ENCODE results near the gene CPEB2.
"Not testable (repeated sequence)": the region's sequence is repeated elsewhere in the genome, so short reads cannot be mapped to it uniquely, and the experiment has no call there.

CPEB2 gene

DNA sequence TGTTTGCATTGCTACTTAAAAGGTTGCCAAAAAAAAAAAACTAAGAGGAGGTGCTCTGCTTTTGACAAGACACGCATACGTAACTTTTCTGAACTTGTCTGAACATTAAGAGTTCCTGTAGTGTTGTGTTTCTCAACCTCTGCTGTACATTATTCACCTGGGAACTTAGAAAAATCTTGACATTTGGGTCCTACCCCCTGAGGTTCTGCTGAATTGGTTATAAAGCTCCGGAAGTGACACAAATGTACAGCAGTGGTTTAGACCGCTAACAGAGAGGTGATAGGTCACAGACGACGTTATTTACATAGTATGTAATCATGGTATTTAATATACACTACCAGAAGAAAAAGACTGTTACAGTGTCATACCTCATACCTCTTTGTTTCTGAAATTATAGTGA, 61.1 kb downstream of the CPEB2 start:
- no peak for DNase-seq

DNA sequence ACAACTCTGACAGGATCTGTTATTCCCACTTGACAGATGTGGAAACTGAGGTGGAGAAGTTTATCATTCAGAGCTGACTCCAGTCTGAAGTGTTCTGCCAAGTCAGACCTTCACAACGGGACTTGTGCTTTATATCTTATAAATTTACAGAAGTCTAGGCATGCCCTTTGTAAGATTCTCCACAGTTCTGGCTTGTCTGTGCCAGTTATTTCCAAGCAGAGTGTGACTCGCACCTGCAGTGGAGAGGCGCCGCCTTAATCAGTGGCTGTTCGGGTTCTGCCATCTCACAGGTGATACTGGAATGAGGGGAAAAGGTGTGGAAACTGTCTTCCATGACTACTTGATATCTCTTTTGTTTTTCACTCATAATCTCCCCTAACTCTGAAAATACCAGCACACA, 63.2 kb downstream of the CPEB2 start:
- no peak for DNase-seq

DNA sequence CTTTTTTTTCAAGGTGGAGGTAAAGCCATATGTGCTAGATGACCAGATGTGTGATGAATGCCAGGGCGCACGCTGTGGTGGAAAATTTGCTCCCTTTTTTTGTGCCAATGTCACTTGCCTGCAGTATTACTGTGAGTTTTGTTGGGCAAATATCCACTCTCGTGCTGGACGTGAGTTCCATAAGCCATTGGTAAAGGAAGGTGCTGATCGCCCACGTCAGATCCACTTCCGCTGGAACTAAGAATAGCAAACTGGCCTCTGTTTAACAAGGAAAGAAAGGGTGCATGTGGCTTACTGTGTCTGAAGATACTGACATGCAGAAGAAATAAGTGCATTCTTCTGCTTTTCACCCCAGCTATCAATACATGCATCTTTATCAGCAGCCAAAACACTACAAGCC, 63.9 kb downstream of the CPEB2 start:
- DNase-seq: no peak

- DNase-seq: no peak
Measured at GRCh38 chr4:15068298-15068697, 66.0 kb downstream of the CPEB2 start.

DNA sequence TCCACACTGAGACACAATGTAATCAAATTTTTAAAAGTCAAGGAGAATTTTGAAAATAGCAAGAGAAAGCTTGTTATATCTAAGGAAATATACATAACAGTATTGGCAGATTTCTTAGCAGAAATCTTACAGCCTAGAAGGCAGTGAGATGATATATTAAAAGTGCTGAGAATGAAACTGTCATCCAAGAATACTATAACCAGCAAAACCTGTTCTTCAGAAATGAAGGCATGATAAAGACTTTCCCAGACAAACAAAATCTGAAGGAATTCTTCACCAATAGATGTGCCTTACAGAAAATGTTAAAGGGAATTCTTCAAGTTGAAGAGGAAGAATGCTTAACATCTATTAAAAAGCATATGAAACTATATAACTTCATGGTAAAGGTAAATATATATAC, 73.6 kb downstream of the CPEB2 start:
- DNase-seq: no peak

- no peak for DNase-seq
Measured at GRCh38 chr4:15077969-15078368, 75.7 kb downstream of the CPEB2 start.

GRCh38 chr4:15078682-15079642, 76.7 kb downstream of the CPEB2 start:
- DNase-seq: no peak

GRCh38 chr4:15084780-15085179, 82.5 kb downstream of the CPEB2 start:
- no peak for DNase-seq

DNA sequence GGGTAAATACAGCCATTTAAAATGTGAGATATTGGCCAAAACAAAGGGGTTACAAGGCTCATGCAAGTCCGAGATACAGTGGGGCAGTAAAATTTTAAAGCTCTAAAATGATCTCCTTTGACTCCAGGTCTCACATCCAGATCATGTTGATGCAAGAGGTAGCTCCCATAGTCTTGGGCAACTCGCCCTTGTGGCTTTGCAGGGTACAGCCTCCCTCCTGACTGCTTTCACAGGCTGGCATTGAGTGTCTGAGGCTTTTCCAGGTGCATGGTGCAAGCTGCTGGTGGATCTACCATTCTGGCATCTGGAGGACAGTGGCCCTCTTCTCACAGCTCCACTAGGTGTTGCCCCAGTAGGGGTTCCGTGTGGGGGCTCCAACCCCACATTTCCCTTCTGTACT, 83.5 kb downstream of the CPEB2 start:
- not testable (repeated sequence) for DNase-seq

- DNase-seq: not testable (repeated sequence)
Measured at GRCh38 chr4:15086259-15086658, 84.0 kb downstream of the CPEB2 start.

GRCh38 chr4:15088394-15089035, 86.2 kb downstream of the CPEB2 start:
- no peak for DNase-seq

- no peak for DNase-seq
Measured at GRCh38 chr4:15089979-15090378, 87.7 kb downstream of the CPEB2 start.

- DNase-seq: no peak
Measured at GRCh38 chr4:15100380-15100779, 98.1 kb downstream of the CPEB2 start.

- DNase-seq: no peak
Measured at GRCh38 chr4:15100994-15101695, 98.9 kb downstream of the CPEB2 start.

- no peak for DNase-seq
Measured at GRCh38 chr4:15104825-15105224, 102.5 kb downstream of the CPEB2 start.

DNA sequence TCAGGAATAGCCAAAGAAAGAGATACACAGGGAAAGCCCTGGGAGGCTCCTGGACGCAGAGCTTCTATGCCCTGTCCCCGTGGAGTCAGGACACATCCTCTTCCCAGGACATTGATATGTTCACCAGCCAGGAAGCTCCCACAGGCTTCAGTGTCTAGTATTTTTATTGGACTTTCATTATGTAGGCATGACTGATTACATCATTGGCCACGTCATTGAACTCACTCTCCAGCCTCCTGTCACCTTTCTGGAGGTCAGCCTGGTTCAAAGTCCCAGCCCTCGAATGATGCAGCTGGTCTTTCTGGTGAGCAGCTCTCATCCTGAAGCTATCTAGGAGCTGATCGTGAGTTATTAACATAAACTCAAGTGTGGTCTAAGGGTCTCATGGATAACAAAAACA, 104.1 kb downstream of the CPEB2 start:
- no peak for DNase-seq

GRCh38 chr4:15109600-15109999, 107.3 kb downstream of the CPEB2 start:
- no peak for DNase-seq

- DNase-seq: no peak
Measured at GRCh38 chr4:15110120-15110571, 107.9 kb downstream of the CPEB2 start.

DNA sequence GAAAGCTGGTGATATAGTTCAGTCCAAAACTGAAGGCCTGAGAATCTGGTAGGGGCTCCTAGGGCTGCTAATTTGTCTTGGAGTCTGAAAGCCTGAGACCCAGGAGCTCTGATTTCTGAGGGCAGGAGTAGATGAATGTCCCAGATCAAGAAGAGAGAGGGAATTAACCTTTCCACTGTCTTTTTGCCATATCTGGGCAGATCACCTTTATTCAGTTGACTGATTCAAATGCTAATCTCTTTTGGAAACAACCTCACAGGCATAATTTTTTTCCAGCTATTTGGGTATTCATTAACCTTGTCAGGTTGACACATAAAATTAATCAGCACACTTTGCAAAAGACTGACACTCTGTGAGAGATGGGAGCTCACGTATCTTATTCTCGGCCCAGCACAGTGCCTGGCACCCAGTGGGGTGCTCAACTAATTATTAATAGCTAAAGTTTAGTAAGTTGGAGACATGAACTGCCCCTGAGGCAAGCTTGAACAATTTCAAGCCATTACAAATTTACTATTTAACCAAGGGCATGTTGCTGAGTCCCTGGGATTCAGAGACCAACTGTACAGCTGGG, 114.3 kb downstream of the CPEB2 start:
- DNase-seq: no peak

GRCh38 chr4:15117270-15117946, 115.1 kb downstream of the CPEB2 start:
- no peak for DNase-seq

DNA sequence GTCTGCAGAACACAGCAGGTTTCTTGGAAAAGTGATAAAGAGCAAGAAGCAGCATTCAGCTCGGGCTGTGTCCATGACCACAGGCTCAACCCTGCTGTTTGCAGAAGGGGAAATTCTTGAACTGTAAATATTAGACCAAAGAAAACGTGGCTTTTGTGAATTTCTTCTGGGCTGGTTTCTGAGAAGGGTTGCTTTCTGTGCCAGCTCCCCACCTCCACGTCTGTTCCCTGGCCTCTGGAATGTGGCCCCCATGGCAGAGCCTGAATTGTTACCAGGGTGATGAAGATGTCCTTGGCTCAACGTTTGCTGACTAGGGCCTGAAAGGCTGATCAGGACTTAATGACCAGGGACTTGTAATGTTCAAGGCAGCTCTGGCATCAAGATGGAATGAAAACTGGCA, 116.0 kb downstream of the CPEB2 start:
- DNase-seq: no peak
